ENCODE measurements around the gene COPB1. TPM values are rescaled to one million over a fixed set of nuclear protein-coding genes. Genes with fewer than 3 reads are reported as not detected.

COPB1 gene
- total RNA-seq = 135 TPM in 2 replicates
- long read RNA-seq, transcript COPB1-201 (22 exons, 3,481 nt) = minor isoform, 40 of 1,550 reads
- long read RNA-seq, transcript COPB1-202 (22 exons, 3,382 nt) = major isoform, 480 of 1,550 reads
- long read RNA-seq, partial matches to known transcripts = 738 of 1,550 reads
- long read RNA-seq, other reads (novel, unspliced or antisense) = 289 of 1,550 reads

- peak; percentile 94 for DNase-seq (ENCODE audit: extremely low spot score, unreplicated experiment)
- Mint-ChIP-seq H3K9me3 (ENCODE audit: unreplicated experiment) (no peaks in the 10 kb centered on the region), H3K27ac (ENCODE audit: unreplicated experiment) (peak within 1 kb of the TSS; percentile 99), H3K27me3 (ENCODE audit: unreplicated experiment) (no peaks in the 10 kb centered on the region), H3K36me3 (ENCODE audit: unreplicated experiment) (peaks cover 40% of the 10 kb centered on the region), H3K4me3 (ENCODE audit: unreplicated experiment) (peak within 1 kb of the TSS; percentile 96), H3K4me1 (ENCODE audit: unreplicated experiment) (peaks cover 43% of the 10 kb centered on the region)
- no peak for TF ChIP-seq CTCF (IDR thresholded peaks at IDR 0.05)
These were observed at the start of gene COPB1 for GRCh38 chr11:14499560-14500180. TSS of gene COPB1 (minus strand) at chr11:14499811. CDS start at chr11:14498928, 883 bp downstream.

- H3K4me3 Mint-ChIP-seq (ENCODE audit: unreplicated experiment) = no peak overlapping the region
- peaks cover 14% of the 10 kb centered on the region for H3K27me3 Mint-ChIP-seq (ENCODE audit: unreplicated experiment)
- H3K36me3 Mint-ChIP-seq (ENCODE audit: unreplicated experiment) = no peaks in the 10 kb centered on the region
- no peak overlapping the region for H3K27ac Mint-ChIP-seq (ENCODE audit: unreplicated experiment)
- H3K4me1 Mint-ChIP-seq (ENCODE audit: unreplicated experiment) = no peaks in the 10 kb centered on the region
- no peak for TF ChIP-seq CTCF (IDR thresholded peaks at IDR 0.05)
- no peaks in the 10 kb centered on the region for H3K9me3 Mint-ChIP-seq (ENCODE audit: unreplicated experiment)
- no peak for DNase-seq (ENCODE audit: extremely low spot score, unreplicated experiment)
These were observed 47.8 kb upstream of the COPB1 start for GRCh38 chr11:14547440-14547839.

GRCh38 chr11:14546672-14547071 is 47.1 kb upstream of the COPB1 start:
- no peak for DNase-seq (ENCODE audit: extremely low spot score, unreplicated experiment)
- Mint-ChIP-seq H3K4me3 (ENCODE audit: unreplicated experiment) (no peak overlapping the region), H3K27me3 (ENCODE audit: unreplicated experiment) (peaks cover 12% of the 10 kb centered on the region), H3K36me3 (ENCODE audit: unreplicated experiment) (no peaks in the 10 kb centered on the region), H3K27ac (ENCODE audit: unreplicated experiment) (no peak overlapping the region), H3K4me1 (ENCODE audit: unreplicated experiment) (no peaks in the 10 kb centered on the region), H3K9me3 (ENCODE audit: unreplicated experiment) (no peaks in the 10 kb centered on the region)
- no peak for TF ChIP-seq CTCF (IDR thresholded peaks at IDR 0.05)

DNA sequence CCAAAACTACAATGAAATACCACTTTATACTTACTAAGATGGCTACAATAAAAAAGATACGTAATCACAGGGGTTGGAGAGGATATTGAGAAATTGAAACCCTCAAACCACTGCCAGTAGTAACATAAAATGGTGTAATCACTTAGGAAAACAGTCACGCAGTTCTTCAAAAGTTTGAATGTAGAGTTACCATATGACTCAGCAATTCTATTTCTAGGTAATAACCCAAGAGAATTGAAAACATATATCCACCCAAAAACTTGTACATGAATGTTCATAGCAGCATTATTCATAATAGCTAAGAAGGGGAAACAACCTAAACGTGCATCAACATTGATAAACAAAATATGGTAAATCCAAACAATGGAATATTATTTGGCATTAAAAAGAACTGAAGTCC is 45.0 kb upstream of the COPB1 start:
- DNase-seq (ENCODE audit: extremely low spot score, unreplicated experiment) = no peak
- H3K27me3 Mint-ChIP-seq (ENCODE audit: unreplicated experiment) = peaks cover 23% of the 10 kb centered on the region
- no peaks in the 10 kb centered on the region for H3K4me1 Mint-ChIP-seq (ENCODE audit: unreplicated experiment)
- no peak overlapping the region for H3K4me3 Mint-ChIP-seq (ENCODE audit: unreplicated experiment)
- no peak overlapping the region for H3K27ac Mint-ChIP-seq (ENCODE audit: unreplicated experiment)
- TF ChIP-seq CTCF (IDR thresholded peaks at IDR 0.05) = no peak
- no peaks in the 10 kb centered on the region for H3K36me3 Mint-ChIP-seq (ENCODE audit: unreplicated experiment)
- no peaks in the 10 kb centered on the region for H3K9me3 Mint-ChIP-seq (ENCODE audit: unreplicated experiment)

- Mint-ChIP-seq H3K27me3 (ENCODE audit: unreplicated experiment) (peaks cover 25% of the 10 kb centered on the region), H3K4me1 (ENCODE audit: unreplicated experiment) (no peaks in the 10 kb centered on the region)
- no peak for TF ChIP-seq CTCF (IDR thresholded peaks at IDR 0.05)
These were observed 43.6 kb upstream of the COPB1 start for GRCh38 chr11:14543260-14543659.

More at GRCh38 chr11:14543260-14543659, 43.6 kb upstream of the COPB1 start:
- no peak for DNase-seq (ENCODE audit: extremely low spot score, unreplicated experiment)
- Mint-ChIP-seq H3K4me3 (ENCODE audit: unreplicated experiment) (no peak overlapping the region), H3K9me3 (ENCODE audit: unreplicated experiment) (no peaks in the 10 kb centered on the region), H3K36me3 (ENCODE audit: unreplicated experiment) (no peaks in the 10 kb centered on the region), H3K27ac (ENCODE audit: unreplicated experiment) (no peak overlapping the region)

Data from osteocyte (in vitro differentiated cells).